HEK293 (cell line): Measurements from ENCODE around the gene ATP2A2.

Experiments
- GLIS1 ChIP-seq: fragments of 450-650 bp; formaldehyde crosslinking; IDR thresholded peaks from 2 replicates; pipeline ENCODE4 v1.5.1; 2016; ENCODE audit warnings: missing biosample characterization, missing genetic modification characterization
- PRDM2 ChIP-seq: fragments of 450-650 bp; formaldehyde crosslinking; IDR thresholded peaks from 2 replicates; pipeline ENCODE4 v1.5.1; 2016; ENCODE audit warnings: missing biosample characterization, missing genetic modification characterization, borderline replicate concordance
- PRDM4 ChIP-seq: fragments of 450-650 bp; formaldehyde crosslinking; IDR thresholded peaks from 2 replicates; pipeline ENCODE4 v1.5.1; 2017; ENCODE audit warnings: missing biosample characterization, missing genetic modification characterization
- SCRT2 ChIP-seq: fragments of 450-650 bp; formaldehyde crosslinking; IDR thresholded peaks from 2 replicates; pipeline ENCODE4 v1.5.1; 2016; ENCODE audit warnings: missing biosample characterization, missing genetic modification characterization
- TSHZ1 ChIP-seq: fragments of 450-650 bp; formaldehyde crosslinking; IDR thresholded peaks from 2 replicates; pipeline ENCODE4 v1.5.1; 2016; ENCODE audit warnings: missing biosample characterization, missing genetic modification characterization, borderline replicate concordance
- WT1 ChIP-seq: fragments of 450-650 bp; formaldehyde crosslinking; IDR thresholded peaks from 2 replicates; pipeline ENCODE4 v1.5.1; 2016; ENCODE audit warnings: missing biosample characterization, missing genetic modification characterization
- YY2 ChIP-seq: fragments of 450-650 bp; formaldehyde crosslinking; IDR thresholded peaks from 2 replicates; pipeline ENCODE4 v1.5.1; 2016; ENCODE audit warnings: missing biosample characterization, missing genetic modification characterization
- ZBTB20 ChIP-seq: fragments of 450-650 bp; formaldehyde crosslinking; IDR thresholded peaks from 2 replicates; pipeline ENCODE4 v1.5.1; 2016; ENCODE audit warnings: missing biosample characterization, missing genetic modification characterization
- ZBTB6 ChIP-seq: fragments of 450-650 bp; formaldehyde crosslinking; IDR thresholded peaks from 2 replicates; pipeline ENCODE4 v1.5.1; 2017; ENCODE audit warnings: missing biosample characterization, missing genetic modification characterization
- ZBTB8A ChIP-seq: fragments of 450-650 bp; formaldehyde crosslinking; IDR thresholded peaks from 2 replicates; pipeline ENCODE4 v1.5.1; 2016; ENCODE audit warnings: missing biosample characterization, missing genetic modification characterization
- ZFHX2 ChIP-seq: fragments of 450-650 bp; formaldehyde crosslinking; conservative IDR thresholded peaks from 2 replicates; pipeline ENCODE4 v1.5.1; 2016; ENCODE audit warnings: missing biosample characterization, missing genetic modification characterization
- ZFP41 ChIP-seq: fragments of 450-650 bp; formaldehyde crosslinking; IDR thresholded peaks from 2 replicates; pipeline ENCODE4 v1.5.1; 2016; ENCODE audit warnings: missing biosample characterization, missing genetic modification characterization, borderline replicate concordance
- ZNF16 ChIP-seq: fragments of 450-650 bp; formaldehyde crosslinking; IDR thresholded peaks from 2 replicates; pipeline ENCODE4 v1.5.1; 2016; ENCODE audit warnings: low read depth, missing biosample characterization, missing genetic modification characterization
- ZNF324 ChIP-seq: fragments of 450-650 bp; formaldehyde crosslinking; IDR thresholded peaks from 2 replicates; pipeline ENCODE4 v1.5.1; 2016; ENCODE audit warnings: missing biosample characterization, missing genetic modification characterization
- ZNF398 ChIP-seq: fragments of 450-650 bp; formaldehyde crosslinking; IDR thresholded peaks from 2 replicates; pipeline ENCODE4 v1.5.1; 2017; ENCODE audit warnings: missing biosample characterization, missing genetic modification characterization
- ZNF48 ChIP-seq: fragments of 450-650 bp; formaldehyde crosslinking; IDR thresholded peaks from 2 replicates; pipeline ENCODE4 v1.5.1; 2016; ENCODE audit warnings: missing biosample characterization, missing genetic modification characterization
- ZNF596 ChIP-seq: fragments of 450-650 bp; IDR thresholded peaks from 2 replicates; pipeline ENCODE4 v1.5.0; 2018; ENCODE audit warnings: missing biosample characterization, mild to moderate bottlenecking, missing genetic modification characterization, moderate library complexity
- ZNF701 ChIP-seq: fragments of 450-650 bp; formaldehyde crosslinking; IDR thresholded peaks from 2 replicates; pipeline ENCODE4 v1.5.1; 2016; ENCODE audit warnings: missing biosample characterization, missing genetic modification characterization
- ZNF768 ChIP-seq: fragments of 450-650 bp; formaldehyde crosslinking; IDR thresholded peaks from 2 replicates; pipeline ENCODE4 v1.5.1; 2018; ENCODE audit warnings: missing biosample characterization, mild to moderate bottlenecking, missing genetic modification characterization
- ZNF791 ChIP-seq: fragments of 450-650 bp; formaldehyde crosslinking; IDR thresholded peaks from 2 replicates; pipeline ENCODE4 v1.5.1; 2016; ENCODE audit warnings: missing biosample characterization, missing genetic modification characterization
- TF ChIP-seq, protein P1 (sequence below): fragments of 450-650 bp; formaldehyde crosslinking; IDR thresholded peaks from 2 replicates; pipeline ENCODE4 v1.5.1; 2016; ENCODE audit warnings: missing biosample characterization, missing genetic modification characterization
- TF ChIP-seq, protein P2 (sequence below): fragments of 450-650 bp; formaldehyde crosslinking; IDR thresholded peaks from 2 replicates; pipeline ENCODE4 v1.5.1; 2016; ENCODE audit warnings: missing biosample characterization, missing genetic modification characterization

Gene ATP2A2

DNA sequence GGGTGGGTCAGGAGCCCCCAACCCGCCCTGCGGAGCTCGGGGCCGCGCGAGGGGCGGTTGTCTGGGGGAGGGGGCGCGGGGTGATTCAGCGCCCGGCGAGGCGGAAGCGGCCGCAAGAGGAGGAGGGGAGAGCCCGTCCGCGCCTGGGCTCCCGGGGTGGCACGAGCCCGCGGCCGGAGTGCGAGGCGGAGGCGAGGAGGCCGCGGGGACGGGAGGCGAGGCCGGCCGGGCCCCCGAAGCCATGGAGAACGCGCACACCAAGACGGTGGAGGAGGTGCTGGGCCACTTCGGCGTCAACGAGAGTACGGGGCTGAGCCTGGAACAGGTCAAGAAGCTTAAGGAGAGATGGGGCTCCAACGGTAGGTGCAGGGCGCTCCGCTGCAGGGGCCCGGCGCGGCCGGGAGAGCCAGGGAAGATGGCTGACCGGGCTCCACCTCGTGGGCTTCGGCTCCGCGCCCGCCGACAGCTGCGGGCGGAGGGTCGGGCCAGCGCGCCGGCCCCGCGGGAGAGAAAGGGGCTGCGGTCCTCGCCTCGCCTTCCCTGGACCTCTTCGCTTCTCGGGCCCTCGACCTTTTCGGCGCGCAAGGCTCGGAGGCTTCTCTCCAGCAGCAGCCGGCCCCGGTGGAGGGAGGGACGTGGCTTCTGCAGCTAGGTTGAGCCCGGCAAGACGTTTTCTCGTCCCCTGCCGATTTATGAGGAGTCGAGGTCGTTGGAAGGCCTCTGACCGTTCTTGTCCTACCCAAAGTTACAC, 677 bp downstream of the ATP2A2 start (continued):
- no peak for TF ChIP-seq PRDM2 (tag by site-specific recombination)
- 0 out of 2 replicates have a peak, but pooled peaks have one; percentile 28 for TF ChIP-seq ZNF791 (tag by site-specific recombination)
- TF ChIP-seq ZNF16 (tag by site-specific recombination): no peak
- TF ChIP-seq TSHZ1 (tag by site-specific recombination): no peak
- peak; percentile 98 for TF ChIP-seq ZBTB8A
- TF ChIP-seq ZNF398 (tag by site-specific recombination): peak; percentile 90
- peak; percentile 43; the same call in 1 of the 2 replicates for TF ChIP-seq WT1 (tag by site-specific recombination)
- TF ChIP-seq YY2: peak; percentile 54; the same call in 1 of the 2 replicates
- TF ChIP-seq PRDM4 (tag by site-specific recombination): no peak
- TF ChIP-seq ZBTB6 (tag by site-specific recombination): no peak
- TF ChIP-seq ZNF596 (tag by site-specific recombination): no peak
- no peak for TF ChIP-seq ZNF701 (tag by site-specific recombination)
- no peak for TF ChIP-seq ZNF48 (tag by site-specific recombination)
- TF ChIP-seq ZBTB20 (tag by site-specific recombination): peak; percentile 91
- no peak for TF ChIP-seq ZFP41
- peak; percentile 40; the same call in 1 of the 2 replicates for TF ChIP-seq ZFHX2 (tag by site-specific recombination)
- TF ChIP-seq ZNF768 (tag by site-specific recombination): no peak; the same call in 1 of the 2 replicates
- TF ChIP-seq, protein P1, sequence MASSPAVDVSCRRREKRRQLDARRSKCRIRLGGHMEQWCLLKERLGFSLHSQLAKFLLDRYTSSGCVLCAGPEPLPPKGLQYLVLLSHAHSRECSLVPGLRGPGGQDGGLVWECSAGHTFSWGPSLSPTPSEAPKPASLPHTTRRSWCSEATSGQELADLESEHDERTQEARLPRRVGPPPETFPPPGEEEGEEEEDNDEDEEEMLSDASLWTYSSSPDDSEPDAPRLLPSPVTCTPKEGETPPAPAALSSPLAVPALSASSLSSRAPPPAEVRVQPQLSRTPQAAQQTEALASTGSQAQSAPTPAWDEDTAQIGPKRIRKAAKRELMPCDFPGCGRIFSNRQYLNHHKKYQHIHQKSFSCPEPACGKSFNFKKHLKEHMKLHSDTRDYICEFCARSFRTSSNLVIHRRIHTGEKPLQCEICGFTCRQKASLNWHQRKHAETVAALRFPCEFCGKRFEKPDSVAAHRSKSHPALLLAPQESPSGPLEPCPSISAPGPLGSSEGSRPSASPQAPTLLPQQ (tag by site-specific recombination): peak; percentile 79; the same call in 1 of the 2 replicates
- TF ChIP-seq SCRT2 (tag by site-specific recombination): no peak
- TF ChIP-seq, protein P2, sequence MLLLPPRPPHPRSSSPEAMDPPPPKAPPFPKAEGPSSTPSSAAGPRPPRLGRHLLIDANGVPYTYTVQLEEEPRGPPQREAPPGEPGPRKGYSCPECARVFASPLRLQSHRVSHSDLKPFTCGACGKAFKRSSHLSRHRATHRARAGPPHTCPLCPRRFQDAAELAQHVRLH (tag by site-specific recombination): peak; percentile 35; the same call in 1 of the 2 replicates
- peak; percentile 40; the same call in 1 of the 2 replicates for TF ChIP-seq GLIS1 (tag by site-specific recombination)
- TF ChIP-seq ZNF324: no peak
